HEK293 (cell line): ENCODE data around the gene U2SURP.

Source experiments
- BCL11A ChIP-seq: fragments of 450-650 bp; formaldehyde crosslinking; IDR thresholded peaks from 2 replicates; pipeline ENCODE4 v1.5.1; 2016; ENCODE audit warnings: low read depth, missing biosample characterization, missing genetic modification characterization
- GLI4 ChIP-seq: fragments of 450-650 bp; formaldehyde crosslinking; IDR thresholded peaks from 2 replicates; pipeline ENCODE4 v1.5.1; 2016; ENCODE audit warnings: missing biosample characterization, missing genetic modification characterization
- HOXD13 ChIP-seq: sonication (generic); formaldehyde crosslinking; IDR thresholded peaks from 2 replicates; pipeline ENCODE4 v1.8.0; 2022; ENCODE audit warnings: missing genetic modification reagents, borderline replicate concordance
- IKZF3 ChIP-seq: fragments of 450-650 bp; IDR thresholded peaks from 2 replicates; pipeline ENCODE4 v1.5.0; 2018; ENCODE audit warnings: missing biosample characterization, mild to moderate bottlenecking, missing genetic modification characterization, moderate library complexity
- OVOL3 ChIP-seq: fragments of 450-650 bp; formaldehyde crosslinking; IDR thresholded peaks from 2 replicates; pipeline ENCODE4 v1.5.1; 2016; ENCODE audit warnings: missing biosample characterization, missing genetic modification characterization
- PRDM6 ChIP-seq: fragments of 450-650 bp; formaldehyde crosslinking; IDR thresholded peaks from 2 replicates; pipeline ENCODE4 v1.5.1; 2017; ENCODE audit warnings: missing biosample characterization, missing genetic modification characterization
- SCRT2 ChIP-seq: fragments of 450-650 bp; formaldehyde crosslinking; IDR thresholded peaks from 2 replicates; pipeline ENCODE4 v1.5.1; 2016; ENCODE audit warnings: missing biosample characterization, missing genetic modification characterization
- SP7 ChIP-seq: fragments of 450-650 bp; formaldehyde crosslinking; IDR thresholded peaks from 2 replicates; pipeline ENCODE4 v1.5.1; 2016; ENCODE audit warnings: missing biosample characterization, missing genetic modification characterization
- ZBTB17 ChIP-seq: fragments of 450-650 bp; formaldehyde crosslinking; IDR thresholded peaks from 2 replicates; pipeline ENCODE4 v1.5.1; 2016; ENCODE audit warnings: missing biosample characterization, missing genetic modification characterization
- ZBTB48 ChIP-seq: fragments of 450-650 bp; formaldehyde crosslinking; IDR thresholded peaks from 2 replicates; pipeline ENCODE4 v1.5.1; 2016; ENCODE audit warnings: missing biosample characterization, missing genetic modification characterization
- ZEB2 ChIP-seq: fragments of 450-650 bp; formaldehyde crosslinking; IDR thresholded peaks from 2 replicates; pipeline ENCODE4 v1.5.1; 2016; ENCODE audit warnings: missing biosample characterization, missing genetic modification characterization
- ZFP41 ChIP-seq: fragments of 450-650 bp; formaldehyde crosslinking; IDR thresholded peaks from 2 replicates; pipeline ENCODE4 v1.5.1; 2016; ENCODE audit warnings: missing biosample characterization, missing genetic modification characterization, borderline replicate concordance
- ZFP69B ChIP-seq: fragments of 450-650 bp; formaldehyde crosslinking; IDR thresholded peaks from 2 replicates; pipeline ENCODE4 v1.5.1; 2016; ENCODE audit warnings: missing biosample characterization, missing genetic modification characterization
- ZNF138 ChIP-seq: fragments of 450-650 bp; formaldehyde crosslinking; IDR thresholded peaks from 2 replicates; pipeline ENCODE4 v1.5.1; 2016; ENCODE audit warnings: missing biosample characterization, missing genetic modification characterization, borderline replicate concordance
- ZNF16 ChIP-seq: fragments of 450-650 bp; formaldehyde crosslinking; IDR thresholded peaks from 2 replicates; pipeline ENCODE4 v1.5.1; 2016; ENCODE audit warnings: low read depth, missing biosample characterization, missing genetic modification characterization
- ZNF221 ChIP-seq: fragments of 450-650 bp; formaldehyde crosslinking; IDR thresholded peaks from 2 replicates; pipeline ENCODE4 v1.5.1; 2017; ENCODE audit warnings: missing biosample characterization, missing genetic modification characterization, borderline replicate concordance
- ZNF223 ChIP-seq: fragments of 450-650 bp; formaldehyde crosslinking; IDR thresholded peaks from 2 replicates; pipeline ENCODE4 v1.5.1; 2016; ENCODE audit warnings: missing biosample characterization, missing genetic modification characterization
- ZNF280D ChIP-seq: fragments of 450-650 bp; formaldehyde crosslinking; IDR thresholded peaks from 2 replicates; pipeline ENCODE4 v1.5.1; 2016; ENCODE audit warnings: missing biosample characterization, missing genetic modification characterization
- ZNF391 ChIP-seq: fragments of 450-650 bp; formaldehyde crosslinking; IDR thresholded peaks from 2 replicates; pipeline ENCODE4 v1.5.1; 2016; ENCODE audit warnings: low read depth, missing biosample characterization, missing genetic modification characterization, borderline replicate concordance
- ZNF423 ChIP-seq: fragments of 450-650 bp; formaldehyde crosslinking; IDR thresholded peaks from 2 replicates; pipeline ENCODE4 v1.5.1; 2016; ENCODE audit warnings: missing biosample characterization, missing genetic modification characterization
- ZNF48 ChIP-seq: fragments of 450-650 bp; formaldehyde crosslinking; IDR thresholded peaks from 2 replicates; pipeline ENCODE4 v1.5.1; 2016; ENCODE audit warnings: missing biosample characterization, missing genetic modification characterization
- ZNF514 ChIP-seq: fragments of 450-650 bp; formaldehyde crosslinking; IDR thresholded peaks from 2 replicates; pipeline ENCODE4 v1.5.1; 2016; ENCODE audit warnings: missing biosample characterization, missing genetic modification characterization
- ZNF558 ChIP-seq: fragments of 450-650 bp; formaldehyde crosslinking; IDR thresholded peaks from 2 replicates; pipeline ENCODE4 v1.5.1; 2016; ENCODE audit warnings: missing biosample characterization, missing genetic modification characterization
- ZNF561 ChIP-seq: fragments of 450-650 bp; IDR thresholded peaks from 2 replicates; pipeline ENCODE4 v1.5.1; 2018; ENCODE audit warnings: missing biosample characterization, missing genetic modification characterization, borderline replicate concordance
- ZNF610 ChIP-seq: fragments of 450-650 bp; formaldehyde crosslinking; IDR thresholded peaks from 2 replicates; pipeline ENCODE4 v1.5.1; 2016; ENCODE audit warnings: missing biosample characterization, missing genetic modification characterization, borderline replicate concordance
- ZNF621 ChIP-seq: fragments of 450-650 bp; formaldehyde crosslinking; IDR thresholded peaks from 2 replicates; pipeline ENCODE4 v1.5.1; 2017; ENCODE audit warnings: missing biosample characterization, missing genetic modification characterization
- ZNF629 ChIP-seq: fragments of 450-650 bp; formaldehyde crosslinking; IDR thresholded peaks from 2 replicates; pipeline ENCODE4 v1.5.1; 2017; ENCODE audit warnings: missing biosample characterization, missing genetic modification characterization
- ZNF660 ChIP-seq: fragments of 450-650 bp; IDR thresholded peaks from 2 replicates; pipeline ENCODE4 v1.5.1; 2018; ENCODE audit warnings: missing biosample characterization, mild to moderate bottlenecking, missing genetic modification characterization
- ZNF664 ChIP-seq: fragments of 450-650 bp; formaldehyde crosslinking; IDR thresholded peaks from 2 replicates; pipeline ENCODE4 v1.5.1; 2016; ENCODE audit warnings: missing biosample characterization, missing genetic modification characterization
- ZNF677 ChIP-seq: fragments of 450-650 bp; IDR thresholded peaks from 2 replicates; pipeline ENCODE4 v1.5.0; 2018; ENCODE audit warnings: missing biosample characterization, mild to moderate bottlenecking, missing genetic modification characterization, moderate library complexity
- ZNF747 ChIP-seq: fragments of 450-650 bp; formaldehyde crosslinking; IDR thresholded peaks from 2 replicates; pipeline ENCODE4 v1.5.1; 2016; ENCODE audit warnings: missing biosample characterization, missing genetic modification characterization
- ZNF792 ChIP-seq: fragments of 450-650 bp; formaldehyde crosslinking; IDR thresholded peaks from 2 replicates; pipeline ENCODE4 v1.5.1; 2016; ENCODE audit warnings: missing biosample characterization, missing genetic modification characterization
- ZNF830 ChIP-seq: fragments of 450-650 bp; IDR thresholded peaks from 2 replicates; pipeline ENCODE4 v1.5.0; 2018; ENCODE audit warnings: missing biosample characterization, missing genetic modification characterization, low read depth, mild to moderate bottlenecking, moderate library complexity
- ZNF843 ChIP-seq: fragments of 450-650 bp; formaldehyde crosslinking; IDR thresholded peaks from 2 replicates; pipeline ENCODE4 v1.5.1; 2016; ENCODE audit warnings: missing biosample characterization, missing genetic modification characterization
- TF ChIP-seq, protein P1 (sequence below): fragments of 450-650 bp; formaldehyde crosslinking; IDR thresholded peaks from 2 replicates; pipeline ENCODE4 v1.5.1; 2017; ENCODE audit warnings: missing biosample characterization, missing genetic modification characterization

Gene U2SURP

DNA sequence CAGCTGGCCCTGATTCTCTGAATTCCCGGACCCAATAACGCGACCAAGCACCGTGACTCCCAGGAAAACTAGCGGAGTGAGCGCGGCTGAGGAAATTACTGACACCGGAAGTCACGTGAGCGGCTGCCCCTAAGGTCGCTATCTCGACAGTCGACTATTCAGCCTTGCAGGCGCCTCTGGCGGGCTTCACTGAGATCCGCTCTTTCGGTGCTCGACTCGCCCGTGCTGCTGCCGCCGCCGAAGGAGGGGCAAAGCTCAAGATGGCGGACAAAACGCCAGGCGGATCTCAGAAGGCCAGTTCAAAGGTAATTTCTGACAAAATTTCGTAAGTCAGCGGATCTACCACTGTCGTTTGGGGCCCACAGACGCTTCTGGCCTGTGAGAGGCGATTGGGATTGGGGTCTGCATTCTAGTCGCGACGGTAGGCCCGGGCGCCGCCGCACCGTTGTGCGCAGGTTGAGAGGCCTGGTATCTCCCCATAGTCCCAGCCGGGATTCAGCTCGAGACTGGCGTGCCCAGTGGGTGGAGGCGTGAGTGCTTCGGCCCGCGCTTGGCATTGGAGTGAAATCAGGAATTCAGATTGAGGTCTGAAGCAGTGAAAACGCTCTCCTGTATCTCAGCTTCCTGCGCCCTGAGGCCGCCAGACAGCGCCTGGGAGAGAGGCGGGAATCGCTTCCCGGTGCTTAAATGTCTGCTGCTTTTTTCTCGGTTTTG lies at the start of gene U2SURP (continued):
- TF ChIP-seq ZNF280D (tag by site-specific recombination) (no peak), ZNF423 (tag by site-specific recombination) (no peak), ZFP41 (tag by site-specific recombination) (no peak), IKZF3 (peak; percentile 87), ZNF610 (tag by site-specific recombination) (0 out of 2 replicates have a peak, but pooled peaks have one; percentile 67), ZNF747 (tag by site-specific recombination) (no peak), SCRT2 (peak; percentile 16; the same call in 1 of the 2 replicates), ZNF514 (tag by site-specific recombination) (no peak), ZNF558 (tag by site-specific recombination) (peak; percentile 22; the same call in 1 of the 2 replicates), PRDM6 (tag by site-specific recombination) (0 out of 2 replicates have a peak, but pooled peaks have one; percentile 38), ZNF843 (tag by site-specific recombination) (peak; percentile 50; the same call in 1 of the 2 replicates), ZBTB48 (tag by site-specific recombination) (no peak), ZNF664 (tag by site-specific recombination) (no peak), ZNF621 (tag by site-specific recombination) (no peak), ZNF660 (tag by site-specific recombination) (peak; percentile 86), ZNF221 (no peak), ZNF830 (no peak), ZNF629 (tag by site-specific recombination) (peak; percentile 71; the same call in 1 of the 2 replicates), ZNF391 (peak; percentile 63; the same call in 1 of the 2 replicates), ZEB2 (tag by site-specific recombination) (peak; percentile 82; the same call in 1 of the 2 replicates), ZNF561 (peak; percentile 77), GLI4 (peak; percentile 26; the same call in 1 of the 2 replicates), HOXD13 (CRISPR knock-in tag) (no peak; the same call in 1 of the 2 replicates), ZNF677 (tag by site-specific recombination) (no peak), SP7 (tag by site-specific recombination) (peak; percentile 77), OVOL3 (no peak), ZNF792 (tag by site-specific recombination) (0 out of 2 replicates have a peak, but pooled peaks have one; percentile 15), BCL11A (no peak), ZNF223 (tag by site-specific recombination) (no peak), ZBTB17 (tag by site-specific recombination) (peak; percentile 99), ZNF138 (tag by site-specific recombination) (no peak), ZNF48 (no peak), ZFP69B (peak; percentile 22; the same call in 1 of the 2 replicates), ZNF16 (tag by site-specific recombination) (no peak)
- TF ChIP-seq, protein P1, sequence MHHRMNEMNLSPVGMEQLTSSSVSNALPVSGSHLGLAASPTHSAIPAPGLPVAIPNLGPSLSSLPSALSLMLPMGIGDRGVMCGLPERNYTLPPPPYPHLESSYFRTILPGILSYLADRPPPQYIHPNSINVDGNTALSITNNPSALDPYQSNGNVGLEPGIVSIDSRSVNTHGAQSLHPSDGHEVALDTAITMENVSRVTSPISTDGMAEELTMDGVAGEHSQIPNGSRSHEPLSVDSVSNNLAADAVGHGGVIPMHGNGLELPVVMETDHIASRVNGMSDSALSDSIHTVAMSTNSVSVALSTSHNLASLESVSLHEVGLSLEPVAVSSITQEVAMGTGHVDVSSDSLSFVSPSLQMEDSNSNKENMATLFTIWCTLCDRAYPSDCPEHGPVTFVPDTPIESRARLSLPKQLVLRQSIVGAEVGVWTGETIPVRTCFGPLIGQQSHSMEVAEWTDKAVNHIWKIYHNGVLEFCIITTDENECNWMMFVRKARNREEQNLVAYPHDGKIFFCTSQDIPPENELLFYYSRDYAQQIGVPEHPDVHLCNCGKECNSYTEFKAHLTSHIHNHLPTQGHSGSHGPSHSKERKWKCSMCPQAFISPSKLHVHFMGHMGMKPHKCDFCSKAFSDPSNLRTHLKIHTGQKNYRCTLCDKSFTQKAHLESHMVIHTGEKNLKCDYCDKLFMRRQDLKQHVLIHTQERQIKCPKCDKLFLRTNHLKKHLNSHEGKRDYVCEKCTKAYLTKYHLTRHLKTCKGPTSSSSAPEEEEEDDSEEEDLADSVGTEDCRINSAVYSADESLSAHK (tag by site-specific recombination) = no peak
